Fibroblast of lung (primary cell): Measurements from ENCODE around the gene NOL9.

ENCODE experiments used
- EZH2 ChIP-seq: IDR thresholded peaks from 2 replicates; pipeline ENCODE4 v1.5.1; 2012; ENCODE audit warnings: low read length, control low read depth, mild to moderate bottlenecking; ENCODE audit errors: missing control alignments
- TF ChIP-seq, protein P1 (sequence below), 2 donors: IDR thresholded peaks in 1 of 2; conservative IDR thresholded peaks in 1 of 2; 1 replicate in 1 of 2; 2 replicates in 1 of 2; pipeline ENCODE4 v1.5.1; 2011 to 2012; ENCODE audit warnings: low read length in 2 of 2, control low read depth in 1 of 2, inconsistent platforms in 1 of 2, low read depth in 1 of 2, mild to moderate bottlenecking in 1 of 2

GRCh38 chr1:6582370-6582769 lies 28.1 kb upstream of the NOL9 start:
- TF ChIP-seq, protein P1, sequence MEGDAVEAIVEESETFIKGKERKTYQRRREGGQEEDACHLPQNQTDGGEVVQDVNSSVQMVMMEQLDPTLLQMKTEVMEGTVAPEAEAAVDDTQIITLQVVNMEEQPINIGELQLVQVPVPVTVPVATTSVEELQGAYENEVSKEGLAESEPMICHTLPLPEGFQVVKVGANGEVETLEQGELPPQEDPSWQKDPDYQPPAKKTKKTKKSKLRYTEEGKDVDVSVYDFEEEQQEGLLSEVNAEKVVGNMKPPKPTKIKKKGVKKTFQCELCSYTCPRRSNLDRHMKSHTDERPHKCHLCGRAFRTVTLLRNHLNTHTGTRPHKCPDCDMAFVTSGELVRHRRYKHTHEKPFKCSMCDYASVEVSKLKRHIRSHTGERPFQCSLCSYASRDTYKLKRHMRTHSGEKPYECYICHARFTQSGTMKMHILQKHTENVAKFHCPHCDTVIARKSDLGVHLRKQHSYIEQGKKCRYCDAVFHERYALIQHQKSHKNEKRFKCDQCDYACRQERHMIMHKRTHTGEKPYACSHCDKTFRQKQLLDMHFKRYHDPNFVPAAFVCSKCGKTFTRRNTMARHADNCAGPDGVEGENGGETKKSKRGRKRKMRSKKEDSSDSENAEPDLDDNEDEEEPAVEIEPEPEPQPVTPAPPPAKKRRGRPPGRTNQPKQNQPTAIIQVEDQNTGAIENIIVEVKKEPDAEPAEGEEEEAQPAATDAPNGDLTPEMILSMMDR (conservative IDR thresholded peaks at IDR 0.05 in 1 of 2, IDR thresholded peaks at IDR 0.05 in 1 of 2; ENCODE audit: low read depth in 1 of 2, low read length in 2 of 2), result no peak
- TF ChIP-seq EZH2, result no peak
